ENCODE data around the gene LIPC. TPM values are rescaled to one million over a fixed set of nuclear protein-coding genes. Genes with fewer than 3 reads are reported as not detected.

LIPC gene
- total and polyA plus RNA-seq, 2 donors (not counting 3 experiments of a cell fraction or from before 2014, with no cell fraction given): not detected

- Histone ChIP-seq H2AFZ (ENCODE audit: low read depth, low read length) (no peak overlapping the region), H3K27ac (ENCODE audit: insufficient read depth, low read depth, low read length) (no peak overlapping the region), H3K79me2 (ENCODE audit: control insufficient read depth, insufficient read depth, low read length) (no peaks in the 10 kb centered on the region), H3K4me3 (replicated peaks in 1 of 3; ENCODE audit: insufficient read depth in 1 of 3, low read depth in 1 of 3, low read length in 3 of 3) (no peak overlapping the region), H3K9me3 (replicated peaks; ENCODE audit: control insufficient read depth, insufficient read depth, low read length) (no peaks in the 10 kb centered on the region), H4K20me1 (replicated peaks; ENCODE audit: control insufficient read depth, extremely low read depth, insufficient read depth, low read length) (no peaks in the 10 kb centered on the region), H3K9me1 (replicated peaks; ENCODE audit: control insufficient read depth, extremely low read depth, insufficient read depth, low read length) (no peaks in the 10 kb centered on the region), H3K4me1 (ENCODE audit: control insufficient read depth, extremely low read depth, insufficient read depth, low read length) (peaks cover 19% of the 10 kb centered on the region), H3K36me3 (ENCODE audit: control insufficient read depth in 2 of 2, extremely low read depth in 1 of 2, insufficient read depth in 2 of 2, low read length in 2 of 2) (no peaks in the 10 kb centered on the region), H3K4me2 (ENCODE audit: insufficient read depth, low read length) (no peak overlapping the region), H3K9ac (replicated peaks; ENCODE audit: extremely low read depth, insufficient read depth, low read length) (no peak overlapping the region), H3K27me3 (ENCODE audit: control insufficient read depth in 2 of 2, insufficient read depth in 2 of 2, low read length in 2 of 2) (no peaks in the 10 kb centered on the region)
- CTCF ChIA-PET: interaction anchor here (0.6 to 2.6 kb wide), 2 partner anchors 9 to 43 kb away, joined by 3 to 9 read pairs; no protein-coding TSS in a partner anchor
- no peak for TF ChIP-seq FOS (IDR thresholded peaks at IDR 0.05; ENCODE audit: borderline replicate concordance, insufficient read depth, low read length)
- no peak for TF ChIP-seq GATA2 (IDR thresholded peaks at IDR 0.05; ENCODE audit: insufficient read depth, insufficient read length, low read depth, low read length)
- TF ChIP-seq POLR2A (IDR thresholded peaks at IDR 0.05; ENCODE audit: low read depth, low read length): no peak
- TF ChIP-seq MYC (IDR thresholded peaks at IDR 0.05; ENCODE audit: low read depth, low read length): no peak
- no peak for TF ChIP-seq POLR2AphosphoS5 (IDR thresholded peaks at IDR 0.05; ENCODE audit: insufficient read depth, low read depth, low read length)
- no peak for TF ChIP-seq JUN (IDR thresholded peaks at IDR 0.05; ENCODE audit: borderline replicate concordance, insufficient read depth, insufficient read length, low read depth)
- TF ChIP-seq MAX (IDR thresholded peaks at IDR 0.05; ENCODE audit: insufficient read depth, insufficient read length): no peak
- TF ChIP-seq CTCF (IDR thresholded peaks at IDR 0.05; ENCODE audit: extremely low read depth in 1 of 2, insufficient read depth in 1 of 2, low read depth in 1 of 2, low read length in 2 of 2): no peak
- TF ChIP-seq EZH2 (IDR thresholded peaks at IDR 0.05; ENCODE audit: borderline replicate concordance, low read depth, low read length, severe bottlenecking): no peak
- no peak for DNase-seq (ENCODE audit: low read depth, low spot score)
- no peak for FAIRE-seq
- POLR2A ChIA-PET: no interaction called here
- intact Hi-C loops (cut with micrococcal nuclease) (no loop called here), dilution Hi-C loops (cut with MboI; ENCODE audit: extremely low pct_ligation_motif_present, low sequenced_read_pairs) (no loop called here)
- no TSS peak for BruUV-seq (replicated peaks)
These were observed 46.8 kb downstream of the LIPC start for GRCh38 chr15:58478579-58478978.

All from endothelial cell of umbilical vein (primary cell).